GM12864 (cell line): ENCODE measurements around the gene KRT75.

ENCODE experiments used
- DNase-seq: peaks from one replicate; pipeline ENCODE4 v3.0.0-alpha.2; 2011; ENCODE audit warnings: low read depth
- H3K4me3 ChIP-seq: 2 replicates; pipeline ENCODE4 v1.5.1; 2011; ENCODE audit warnings: mild to moderate bottlenecking, low read depth, low read length, control low read depth
- CTCF ChIP-seq: IDR thresholded peaks from 2 replicates; pipeline ENCODE4 v1.5.1; 2011; ENCODE audit warnings: low read depth, mild to moderate bottlenecking, moderate library complexity, low read length, control low read depth, inconsistent platforms; ENCODE audit errors: missing control alignments

KRT75 gene

GRCh38 chr12:52395761-52396434, 38.3 kb downstream of the KRT75 start:
- peak; percentile 49 for TF ChIP-seq CTCF
- H3K4me3 ChIP-seq = no peak overlapping the region
- no peak for DNase-seq

- no peak for DNase-seq
- TF ChIP-seq CTCF = no peak
- H3K4me3 ChIP-seq = no peak overlapping the region
These were observed 39.2 kb downstream of the KRT75 start for GRCh38 chr12:52394836-52395405.

GRCh38 chr12:52392465-52393007, 41.6 kb downstream of the KRT75 start:
- DNase-seq = no peak
- H3K4me3 ChIP-seq = no peak overlapping the region
- no peak for TF ChIP-seq CTCF

- H3K4me3 ChIP-seq = no peak overlapping the region
- no peak for TF ChIP-seq CTCF
- DNase-seq = no peak
These were observed 42.6 kb downstream of the KRT75 start for GRCh38 chr12:52391618-52392002.

GRCh38 chr12:52390739-52391617, 43.2 kb downstream of the KRT75 start:
- TF ChIP-seq CTCF = peak; percentile 66
- no peak overlapping the region for H3K4me3 ChIP-seq
- no peak for DNase-seq

GRCh38 chr12:52389313-52390207, 44.6 kb downstream of the KRT75 start:
- no peak overlapping the region for H3K4me3 ChIP-seq
- no peak for TF ChIP-seq CTCF
- DNase-seq = no peak
